K562 (cell line): ENCODE measurements around the gene PTAFR. TPM values are rescaled to one million over a fixed set of nuclear protein-coding genes. Genes with fewer than 3 reads are reported as not detected.

Source experiments
- E2F1 ChIP-seq: sonication (generic); formaldehyde crosslinking; IDR thresholded peaks from 2 replicates; pipeline ENCODE4 v1.8.1; 2023; ENCODE audit warnings: mild to moderate bottlenecking, missing genetic modification reagents, moderate library complexity
- EZH2 ChIP-seq: IDR thresholded peaks from 2 replicates; pipeline ENCODE4 v1.6.1; 2012; ENCODE audit warnings: low read depth, mild to moderate bottlenecking, inconsistent platforms, low read length, borderline replicate concordance
- FOSL1 ChIP-seq: fragments of 200-800 bp; sonication (Bioruptor generic); conservative IDR thresholded peaks from 2 replicates; pipeline ENCODE4 v1.6.1; 2016; ENCODE audit warnings: missing genetic modification characterization, missing compliant biosample characterization
- GTF2E2 ChIP-seq: fragments of 200-800 bp; sonication (Bioruptor generic); IDR thresholded peaks from 2 replicates; pipeline ENCODE4 v1.6.1; 2016; ENCODE audit warnings: missing genetic modification characterization, missing compliant biosample characterization
- MCM5 ChIP-seq: fragments of 450-650 bp; IDR thresholded peaks from 2 replicates; pipeline ENCODE4 v1.6.1; 2016; ENCODE audit warnings: low read depth
- RBFOX2 ChIP-seq: fragments of 200-400 bp; formaldehyde crosslinking; IDR thresholded peaks from 2 replicates; pipeline ENCODE4 v1.6.1; 2017; ENCODE audit warnings: low read depth, mild to moderate bottlenecking, low read length, moderate library complexity
- polyA plus RNA-seq, 8 experiments: library from polyadenylated mRNA; depleted of rRNA in 4 of 8; stranded (reverse) in 5 of 8; unstranded in 3 of 8; fragments of >200 nt; fragmentation: Nextera tagmentation in 2 of 8; fragmentation: Illumina TruSeq in 1 of 8; extraction: Ambion mirVana in 2 of 8; extraction: Trizol in 1 of 8; gene quantifications; 2 replicates each; pipeline versions ENCODE4 v1.2.1 to v1.2.3, GENCODE V29; 2011 to 2014; ENCODE audit warnings: inconsistent platforms in 1 of 8, missing spikeins in 1 of 8
- total RNA-seq, 7 experiments: library from RNA; depleted of rRNA in 6 of 7; stranded (reverse); fragments of >200 nt in 6 of 7; fragmentation: Illumina TruSeq in 2 of 7; extraction: Trizol in 2 of 7; gene quantifications; 2 replicates each; pipeline versions ENCODE4 v1.2.1 to v1.2.3, GENCODE V29; 2011 to 2021; ENCODE audit warnings: low replicate concordance in 1 of 7
- TF ChIP-seq, protein P1 (sequence below), 3 experiments: IDR thresholded peaks in 2 of 3; conservative IDR thresholded peaks in 1 of 3; 2 replicates each; pipeline ENCODE4 v1.5.1; 2011 to 2012; ENCODE audit warnings: low read length in 3 of 3, mild to moderate bottlenecking in 3 of 3, control low read depth in 2 of 3, improper control_type of control experiment in 1 of 3, inconsistent platforms in 1 of 3, low read depth in 1 of 3, mixed read lengths in 1 of 3, moderate library complexity in 1 of 3; ENCODE audit not compliant: insufficient read depth in 2 of 3

Gene PTAFR
- total and polyA plus RNA-seq, 9 of the 15 experiments (the other 6 are each of a cell fraction or from before 2014, with no cell fraction given) = 0.15 to 0.55 (median 0.40) TPM; not detected in 1

GRCh38 chr1:28113242-28113572, 63.3 kb downstream of the PTAFR start (continued):
- TF ChIP-seq, protein P1, sequence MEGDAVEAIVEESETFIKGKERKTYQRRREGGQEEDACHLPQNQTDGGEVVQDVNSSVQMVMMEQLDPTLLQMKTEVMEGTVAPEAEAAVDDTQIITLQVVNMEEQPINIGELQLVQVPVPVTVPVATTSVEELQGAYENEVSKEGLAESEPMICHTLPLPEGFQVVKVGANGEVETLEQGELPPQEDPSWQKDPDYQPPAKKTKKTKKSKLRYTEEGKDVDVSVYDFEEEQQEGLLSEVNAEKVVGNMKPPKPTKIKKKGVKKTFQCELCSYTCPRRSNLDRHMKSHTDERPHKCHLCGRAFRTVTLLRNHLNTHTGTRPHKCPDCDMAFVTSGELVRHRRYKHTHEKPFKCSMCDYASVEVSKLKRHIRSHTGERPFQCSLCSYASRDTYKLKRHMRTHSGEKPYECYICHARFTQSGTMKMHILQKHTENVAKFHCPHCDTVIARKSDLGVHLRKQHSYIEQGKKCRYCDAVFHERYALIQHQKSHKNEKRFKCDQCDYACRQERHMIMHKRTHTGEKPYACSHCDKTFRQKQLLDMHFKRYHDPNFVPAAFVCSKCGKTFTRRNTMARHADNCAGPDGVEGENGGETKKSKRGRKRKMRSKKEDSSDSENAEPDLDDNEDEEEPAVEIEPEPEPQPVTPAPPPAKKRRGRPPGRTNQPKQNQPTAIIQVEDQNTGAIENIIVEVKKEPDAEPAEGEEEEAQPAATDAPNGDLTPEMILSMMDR (IDR thresholded peaks at IDR 0.05 in 2 of 3, conservative IDR thresholded peaks at IDR 0.05 in 1 of 3; ENCODE audit: insufficient read depth in 2 of 3, low read depth in 1 of 3, low read length in 3 of 3) = peak in 2 of 3 experiments; percentile 2 to 76; a peak in 3 of 6 replicates
- TF ChIP-seq FOSL1 (tag) (no peak), E2F1 (CRISPR knock-in tag) (no peak), GTF2E2 (tag) (no peak), MCM5 (no peak), EZH2 (no peak), RBFOX2 (0 out of 2 replicates have a peak, but pooled peaks have one; percentile 2)
